Measurements from ENCODE around the gene NTRK3. TPM values are rescaled to one million over a fixed set of nuclear protein-coding genes. Genes with fewer than 3 reads are reported as not detected.

Gene NTRK3
- total and polyA plus RNA-seq, 2 donors (not counting 3 experiments of a cell fraction or from before 2014, with no cell fraction given) = not detected

- no peak for FAIRE-seq
- no peaks in the 10 kb centered on the region for H4K20me1 ChIP-seq (replicated peaks; ENCODE audit: control insufficient read depth, extremely low read depth, insufficient read depth, low read length)
- H3K9me3 ChIP-seq (replicated peaks; ENCODE audit: control insufficient read depth, insufficient read depth, low read length) = no peaks in the 10 kb centered on the region
- no TSS peak for BruUV-seq (replicated peaks)
- H3K9ac ChIP-seq (replicated peaks; ENCODE audit: extremely low read depth, insufficient read depth, low read length) = no peak overlapping the region
- no peaks in the 10 kb centered on the region for H3K79me2 ChIP-seq (ENCODE audit: control insufficient read depth, insufficient read depth, low read length)
- intact Hi-C loops (cut with micrococcal nuclease) (no loop called here), dilution Hi-C loops (cut with MboI; ENCODE audit: extremely low pct_ligation_motif_present, low sequenced_read_pairs) (no loop called here)
- H3K27ac ChIP-seq (ENCODE audit: insufficient read depth, low read depth, low read length) = no peak overlapping the region
- ChIA-PET POLR2A (no interaction called here), CTCF (no interaction called here)
- H3K9me1 ChIP-seq (replicated peaks; ENCODE audit: control insufficient read depth, extremely low read depth, insufficient read depth, low read length) = no peaks in the 10 kb centered on the region
- no peak for DNase-seq (ENCODE audit: low read depth, low spot score)
- H3K36me3 ChIP-seq (ENCODE audit: control insufficient read depth in 2 of 2, extremely low read depth in 1 of 2, insufficient read depth in 2 of 2, low read length in 2 of 2) = no peaks in the 10 kb centered on the region
- no peak overlapping the region for H3K4me3 ChIP-seq (replicated peaks in 1 of 3; ENCODE audit: insufficient read depth in 1 of 3, low read depth in 1 of 3, low read length in 3 of 3)
- no peaks in the 10 kb centered on the region for H3K27me3 ChIP-seq (ENCODE audit: control insufficient read depth in 2 of 2, insufficient read depth in 2 of 2, low read length in 2 of 2)
- H3K4me2 ChIP-seq (ENCODE audit: insufficient read depth, low read length) = no peak overlapping the region
- no peaks in the 10 kb centered on the region for H3K4me1 ChIP-seq (ENCODE audit: control insufficient read depth, extremely low read depth, insufficient read depth, low read length)
- H2AFZ ChIP-seq (ENCODE audit: low read depth, low read length) = no peak overlapping the region
- no peak for TF ChIP-seq JUN (IDR thresholded peaks at IDR 0.05; ENCODE audit: borderline replicate concordance, insufficient read depth, insufficient read length, low read depth)
- no peak for TF ChIP-seq POLR2A (IDR thresholded peaks at IDR 0.05; ENCODE audit: low read depth, low read length)
Observed at GRCh38 chr15:87906444-87906843, 350.1 kb downstream of the NTRK3 start.

- no peak for TF ChIP-seq EZH2 (IDR thresholded peaks at IDR 0.05; ENCODE audit: borderline replicate concordance, low read depth, low read length, severe bottlenecking)
- no peak for TF ChIP-seq MAX (IDR thresholded peaks at IDR 0.05; ENCODE audit: insufficient read depth, insufficient read length)
- no peak for TF ChIP-seq CTCF (IDR thresholded peaks at IDR 0.05; ENCODE audit: extremely low read depth in 1 of 2, insufficient read depth in 1 of 2, low read depth in 1 of 2, low read length in 2 of 2)
- TF ChIP-seq JUN (IDR thresholded peaks at IDR 0.05; ENCODE audit: borderline replicate concordance, insufficient read depth, insufficient read length, low read depth) = no peak
- no peak for TF ChIP-seq POLR2A (IDR thresholded peaks at IDR 0.05; ENCODE audit: low read depth, low read length)
- TF ChIP-seq GATA2 (IDR thresholded peaks at IDR 0.05; ENCODE audit: insufficient read depth, insufficient read length, low read depth, low read length) = no peak
- no peak for TF ChIP-seq MYC (IDR thresholded peaks at IDR 0.05; ENCODE audit: low read depth, low read length)
- TF ChIP-seq POLR2AphosphoS5 (IDR thresholded peaks at IDR 0.05; ENCODE audit: insufficient read depth, low read depth, low read length) = no peak
- TF ChIP-seq FOS (IDR thresholded peaks at IDR 0.05; ENCODE audit: borderline replicate concordance, insufficient read depth, low read length) = no peak
- DNase-seq (ENCODE audit: low read depth, low spot score) (no peak), FAIRE-seq (no peak)
- H3K79me2 ChIP-seq (ENCODE audit: control insufficient read depth, insufficient read depth, low read length) = no peaks in the 10 kb centered on the region
- CTCF ChIA-PET = no interaction called here
- H3K9me1 ChIP-seq (replicated peaks; ENCODE audit: control insufficient read depth, extremely low read depth, insufficient read depth, low read length) = no peaks in the 10 kb centered on the region
- H3K36me3 ChIP-seq (ENCODE audit: control insufficient read depth in 2 of 2, extremely low read depth in 1 of 2, insufficient read depth in 2 of 2, low read length in 2 of 2) = no peaks in the 10 kb centered on the region
- POLR2A ChIA-PET = no interaction called here
- no TSS peak for BruUV-seq (replicated peaks)
- intact Hi-C loops (cut with micrococcal nuclease) = no loop called here
- no peak overlapping the region for H3K9ac ChIP-seq (replicated peaks; ENCODE audit: extremely low read depth, insufficient read depth, low read length)
- peaks cover 5% of the 10 kb centered on the region for H3K9me3 ChIP-seq (replicated peaks; ENCODE audit: control insufficient read depth, insufficient read depth, low read length)
- H4K20me1 ChIP-seq (replicated peaks; ENCODE audit: control insufficient read depth, extremely low read depth, insufficient read depth, low read length) = no peaks in the 10 kb centered on the region
- dilution Hi-C loops (cut with MboI; ENCODE audit: extremely low pct_ligation_motif_present, low sequenced_read_pairs) = no loop called here
- no peak overlapping the region for H2AFZ ChIP-seq (ENCODE audit: low read depth, low read length)
- H3K4me3 ChIP-seq (replicated peaks in 1 of 3; ENCODE audit: insufficient read depth in 1 of 3, low read depth in 1 of 3, low read length in 3 of 3) = no peak overlapping the region
- no peaks in the 10 kb centered on the region for H3K4me1 ChIP-seq (ENCODE audit: control insufficient read depth, extremely low read depth, insufficient read depth, low read length)
- H3K4me2 ChIP-seq (ENCODE audit: insufficient read depth, low read length) = no peak overlapping the region
- no peak overlapping the region for H3K27ac ChIP-seq (ENCODE audit: insufficient read depth, low read depth, low read length)
- no peaks in the 10 kb centered on the region for H3K27me3 ChIP-seq (ENCODE audit: control insufficient read depth in 2 of 2, insufficient read depth in 2 of 2, low read length in 2 of 2)
Observed at GRCh38 chr15:87902772-87903426, 353.6 kb downstream of the NTRK3 start.

Data from endothelial cell of umbilical vein (primary cell).